GM23248 (cell line): ENCODE results near the gene NUBP2. TPM values are rescaled to one million over a fixed set of nuclear protein-coding genes. Genes with fewer than 3 reads are reported as not detected.

Experiments used
- DNase-seq: peaks from one replicate; pipeline ENCODE4 v3.0.0-alpha.2; 2015
- H2AFZ ChIP-seq: fragments of 200-600 bp; sonication (generic); 2 replicates; pipeline ENCODE4 v1.6.1; 2016; ENCODE audit warnings: antibody characterized with exemption
- H3F3A ChIP-seq: fragments of 200-600 bp; sonication (generic); 2 replicates; pipeline ENCODE4 v1.6.1; 2016; ENCODE audit warnings: mild to moderate bottlenecking, antibody characterized with exemption, mixed run types; ENCODE audit not compliant: insufficient read depth
- H3K27ac ChIP-seq: fragments of 200-600 bp; sonication (generic); 2 replicates; pipeline ENCODE4 v1.5.1; 2016; ENCODE audit warnings: mild to moderate bottlenecking
- H3K27me3 ChIP-seq: fragments of 200-600 bp; sonication (generic); replicated peaks from 2 replicates; pipeline ENCODE4 v1.6.1; 2016; ENCODE audit warnings: mild to moderate bottlenecking; ENCODE audit not compliant: insufficient read depth
- H3K36me3 ChIP-seq: fragments of 200-600 bp; sonication (generic); 2 replicates; pipeline ENCODE4 v1.6.1; 2016; ENCODE audit warnings: low read depth, mild to moderate bottlenecking
- H3K4me1 ChIP-seq: fragments of 200-600 bp; sonication (generic); 2 replicates; pipeline ENCODE4 v1.6.1; 2016; ENCODE audit warnings: mild to moderate bottlenecking; ENCODE audit not compliant: insufficient read depth
- H3K4me2 ChIP-seq: fragments of 200-600 bp; sonication (generic); one replicate; pipeline ENCODE4 v1.6.1; 2016; ENCODE audit warnings: mild to moderate bottlenecking; ENCODE audit not compliant: unreplicated experiment
- H3K4me3 ChIP-seq: fragments of 200-600 bp; sonication (generic); 2 replicates; pipeline ENCODE4 v1.5.1; 2016; ENCODE audit warnings: mild to moderate bottlenecking
- H3K79me2 ChIP-seq: fragments of 200-600 bp; sonication (generic); 2 replicates; pipeline ENCODE4 v1.6.1; 2016; ENCODE audit warnings: mild to moderate bottlenecking; ENCODE audit not compliant: insufficient read depth
- H3K9ac ChIP-seq: fragments of 200-600 bp; sonication (generic); 2 replicates; pipeline ENCODE4 v1.6.1; 2016; ENCODE audit warnings: mild to moderate bottlenecking
- H3K9me2 ChIP-seq: fragments of 200-600 bp; sonication (generic); 2 replicates; pipeline ENCODE4 v1.6.1; 2016; ENCODE audit warnings: mixed run types, mild to moderate bottlenecking, moderate library complexity; ENCODE audit not compliant: insufficient read depth
- H3K9me3 ChIP-seq: fragments of 200-600 bp; sonication (generic); one replicate; pipeline ENCODE4 v1.6.1; 2017; ENCODE audit warnings: low read depth
- H4K20me1 ChIP-seq: fragments of 200-600 bp; sonication (generic); 2 replicates; pipeline ENCODE4 v1.6.0; 2016; ENCODE audit not compliant: insufficient read depth
- EZH2 ChIP-seq: fragments of 200-600 bp; sonication (generic); IDR thresholded peaks from 2 replicates; pipeline ENCODE4 v1.6.1; 2018; ENCODE audit warnings: antibody characterized with exemption, mild to moderate bottlenecking; ENCODE audit not compliant: insufficient read depth, poor library complexity, severe bottlenecking
- EZH2phosphoT487 ChIP-seq: fragments of 200-600 bp; sonication (generic); IDR thresholded peaks from 2 replicates; pipeline ENCODE4 v1.6.1; 2018; ENCODE audit warnings: antibody characterized with exemption, moderate library complexity, mild to moderate bottlenecking, low read depth; ENCODE audit not compliant: insufficient read depth
- WGBS, 2 experiments: methylation state at CpG; one replicate each; pipeline ENCODE4 v1.1.6; 2015 to 2017; ENCODE audit warnings: low lambda C conversion rate in 2 of 2, low coverage in 1 of 2; ENCODE audit errors: missing lambda C conversion rate in 2 of 2; 5-methylcytosine and 5-hydroxymethylcytosine counted together
- in situ Hi-C: fragments of 300-500 bp; cut with MboI; formaldehyde crosslinking; loops from 2 replicates; pipeline ENCODE4 v1.15.0; 2020
- polyA plus RNA-seq: library from polyadenylated mRNA; unstranded; fragments of >200 nt; fragmentation: Nextera tagmentation; extraction: Ambion mirVana; gene quantifications from 2 replicates; pipeline ENCODE4 v1.2.1, GENCODE V29; 2016
- total RNA-seq: library from RNA; depleted of rRNA; stranded (reverse); fragments of >200 nt; shearing (Covaris generic); gene quantifications from 2 replicates; pipeline ENCODE4 v1.2.3, GENCODE V29; 2014

Gene NUBP2
- total and polyA plus RNA-seq, 2 experiments from 2014 or later, result 66.4 to 88.9 TPM

DNA sequence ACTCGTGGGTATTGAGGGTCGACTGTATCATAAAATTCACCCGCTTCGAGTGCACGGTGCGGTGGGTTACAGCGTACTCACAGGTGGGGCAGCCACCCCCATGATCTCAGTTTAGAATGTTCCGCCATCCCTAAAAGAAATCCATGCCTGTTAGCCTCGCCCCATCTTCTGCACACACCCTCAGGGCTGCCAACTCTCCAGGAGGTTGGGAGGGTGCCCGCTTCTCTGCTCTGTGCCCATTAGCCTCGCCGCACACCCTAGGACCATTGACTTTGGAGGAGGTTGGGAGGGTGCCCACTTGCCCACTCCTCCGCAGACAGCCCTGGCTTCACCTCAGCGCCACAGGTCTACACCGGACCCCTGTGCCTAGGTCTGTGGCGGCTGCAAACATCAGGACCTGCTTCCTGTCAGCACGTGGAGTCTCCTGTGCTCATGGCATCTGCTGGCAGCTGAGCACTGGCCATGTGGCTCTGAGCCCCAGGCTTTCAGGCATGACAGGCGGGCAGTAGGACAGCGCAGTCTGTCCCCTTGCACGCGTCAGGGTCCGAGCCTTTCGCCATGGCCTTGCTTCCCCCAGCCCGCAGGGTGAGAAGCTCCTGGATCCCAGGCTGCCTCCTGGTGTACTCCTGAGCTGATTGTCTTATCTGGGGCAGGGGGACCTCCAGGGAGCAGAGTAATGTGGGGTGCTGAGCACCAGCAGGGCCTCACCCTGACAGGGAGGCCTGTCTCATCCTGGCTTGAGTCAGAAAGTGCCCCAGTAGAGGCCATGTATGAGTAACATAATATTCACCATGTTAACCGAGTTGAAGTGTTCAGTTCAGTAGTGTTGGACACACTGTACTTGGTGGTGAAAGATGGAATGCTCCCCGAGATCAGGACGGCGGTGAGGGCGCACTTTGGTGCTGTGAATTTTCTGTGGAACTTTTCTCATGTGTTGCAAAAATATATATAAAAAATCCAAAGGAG lies 33.3 kb upstream of the NUBP2 start:
- H2AFZ ChIP-seq, result no peak overlapping the region
- no peaks in the 10 kb centered on the region for H3F3A ChIP-seq
- in situ Hi-C loops, result no loop called here
- H3K79me2 ChIP-seq, result no peaks in the 10 kb centered on the region
- DNase-seq, result peak; percentile 53
- WGBS, 2 experiments, result 93 to 96% methylated on average over 28 to 29 of the region's 29 CpGs
- no peak for TF ChIP-seq EZH2
- TF ChIP-seq EZH2phosphoT487, result no peak
- H3K9me3 ChIP-seq, result no peaks in the 10 kb centered on the region
- H3K9ac ChIP-seq, result no peak overlapping the region
- no peaks in the 10 kb centered on the region for H4K20me1 ChIP-seq
- H3K27ac ChIP-seq, result no peak overlapping the region
- no peaks in the 10 kb centered on the region for H3K27me3 ChIP-seq
- H3K36me3 ChIP-seq, result peaks cover 10% of the 10 kb centered on the region; the same call in 1 of the 2 replicates
- peaks cover 11% of the 10 kb centered on the region for H3K4me1 ChIP-seq
- H3K4me3 ChIP-seq, result no peak overlapping the region
- no peak overlapping the region for H3K4me2 ChIP-seq
- no peaks in the 10 kb centered on the region for H3K9me2 ChIP-seq

DNA sequence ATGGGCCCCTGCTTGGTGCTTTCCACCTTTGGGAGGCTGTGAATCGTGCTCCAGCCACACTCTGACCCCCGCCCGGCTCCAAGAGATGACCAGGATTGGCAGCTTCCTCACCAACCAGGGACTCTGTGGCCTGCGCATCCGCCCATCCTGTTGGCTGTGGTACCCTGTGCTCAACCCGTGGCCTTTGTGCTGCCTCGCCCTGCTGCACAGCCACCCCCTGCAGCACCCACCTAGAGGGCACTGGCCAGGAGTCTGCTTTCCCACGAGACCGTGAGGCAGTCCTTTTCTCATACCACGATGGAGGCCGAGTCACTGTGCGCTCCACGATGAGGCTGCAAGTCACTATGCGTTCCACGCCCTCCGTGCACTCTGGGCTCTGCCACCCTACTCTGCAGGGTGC lies 30.8 kb upstream of the NUBP2 start:
- Histone ChIP-seq H3K4me3 (no peak overlapping the region), H3K27ac (no peak overlapping the region), H2AFZ (no peak overlapping the region), H3K9ac (no peak overlapping the region), H3F3A (no peaks in the 10 kb centered on the region), H3K79me2 (peaks cover 7% of the 10 kb centered on the region; the same call in 1 of the 2 replicates), H3K27me3 (no peaks in the 10 kb centered on the region), H4K20me1 (no peaks in the 10 kb centered on the region), H3K4me1 (no peaks in the 10 kb centered on the region), H3K9me2 (no peaks in the 10 kb centered on the region), H3K4me2 (no peak overlapping the region), H3K36me3 (peaks cover 10% of the 10 kb centered on the region; the same call in 1 of the 2 replicates), H3K9me3 (no peaks in the 10 kb centered on the region)
- no peak for TF ChIP-seq EZH2phosphoT487
- no peak for TF ChIP-seq EZH2
- DNase-seq, result no peak
- in situ Hi-C loops, result no loop called here
- 97 to 98% methylated on average over 16 of the region's 16 CpGs for WGBS, 2 experiments

DNA sequence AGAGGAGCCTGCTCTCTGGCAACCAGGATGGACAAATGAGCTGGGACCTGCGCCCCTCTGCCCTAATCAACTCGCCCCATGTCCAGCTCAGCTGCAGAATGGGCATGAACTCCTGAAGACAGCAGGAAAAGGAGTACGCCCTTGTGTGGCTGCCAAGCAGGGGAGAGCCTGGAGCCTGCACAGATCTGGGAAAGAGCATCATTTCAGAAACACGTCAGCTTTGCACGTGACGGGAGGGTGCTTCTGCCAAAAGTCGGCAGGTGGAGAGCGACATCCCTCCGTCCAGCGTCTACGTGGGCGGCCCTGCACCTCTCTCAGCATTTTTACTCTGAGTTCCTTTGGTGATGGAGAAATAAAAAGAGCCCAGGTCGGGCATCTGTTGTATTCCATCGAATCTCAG lies 29.9 kb upstream of the NUBP2 start:
- in situ Hi-C loops, result no loop called here
- Histone ChIP-seq H4K20me1 (no peaks in the 10 kb centered on the region), H3K4me3 (no peak overlapping the region), H3K36me3 (peaks cover 10% of the 10 kb centered on the region; the same call in 1 of the 2 replicates), H3K9me3 (no peaks in the 10 kb centered on the region), H3K79me2 (peaks cover 7% of the 10 kb centered on the region; the same call in 1 of the 2 replicates), H3F3A (no peaks in the 10 kb centered on the region), H3K9me2 (no peaks in the 10 kb centered on the region), H3K4me2 (no peak overlapping the region), H3K27ac (no peak overlapping the region), H2AFZ (no peak overlapping the region), H3K27me3 (no peaks in the 10 kb centered on the region), H3K9ac (no peak overlapping the region), H3K4me1 (no peaks in the 10 kb centered on the region)
- 86% methylated on average over 14 of the region's 14 CpGs for WGBS, 2 experiments
- TF ChIP-seq EZH2phosphoT487 (no peak), EZH2 (no peak)
- no peak for DNase-seq

DNA sequence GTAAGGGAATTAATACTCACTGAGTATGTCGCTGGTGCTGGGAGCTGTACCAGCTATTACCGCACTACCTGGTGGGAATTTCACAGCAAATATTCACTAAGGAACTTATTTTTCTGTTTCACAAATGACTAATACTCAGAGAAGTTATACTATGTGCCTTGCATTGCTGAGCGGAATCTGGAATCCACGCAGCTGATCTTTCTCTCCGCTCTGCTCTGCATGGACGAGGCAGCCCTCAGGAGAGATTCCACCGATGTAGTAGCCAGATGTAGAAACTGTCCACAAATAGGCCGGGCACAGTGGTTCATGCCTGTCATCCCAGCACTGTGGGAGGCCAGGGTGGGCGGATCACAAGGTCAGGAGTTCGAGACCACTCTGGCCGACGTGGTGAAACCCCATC lies 28.6 kb upstream of the NUBP2 start:
- 95 to 97% methylated on average over 12 of the region's 12 CpGs for WGBS, 2 experiments
- H3F3A ChIP-seq, result no peaks in the 10 kb centered on the region
- peaks cover 7% of the 10 kb centered on the region; the same call in 1 of the 2 replicates for H3K79me2 ChIP-seq
- no peak overlapping the region for H3K27ac ChIP-seq
- H3K27me3 ChIP-seq, result no peaks in the 10 kb centered on the region
- H4K20me1 ChIP-seq, result no peaks in the 10 kb centered on the region
- H3K4me3 ChIP-seq, result no peak overlapping the region
- in situ Hi-C loops, result no loop called here
- no peak overlapping the region for H3K4me2 ChIP-seq
- DNase-seq, result no peak
- no peak overlapping the region for H2AFZ ChIP-seq
- H3K9me2 ChIP-seq, result no peaks in the 10 kb centered on the region
- no peaks in the 10 kb centered on the region for H3K9me3 ChIP-seq
- no peaks in the 10 kb centered on the region for H3K4me1 ChIP-seq
- peaks cover 10% of the 10 kb centered on the region; the same call in 1 of the 2 replicates for H3K36me3 ChIP-seq
- H3K9ac ChIP-seq, result no peak overlapping the region
- TF ChIP-seq EZH2, result no peak
- no peak for TF ChIP-seq EZH2phosphoT487
